ENCODE results near the gene SLC34A1.

SLC34A1 gene

DNA sequence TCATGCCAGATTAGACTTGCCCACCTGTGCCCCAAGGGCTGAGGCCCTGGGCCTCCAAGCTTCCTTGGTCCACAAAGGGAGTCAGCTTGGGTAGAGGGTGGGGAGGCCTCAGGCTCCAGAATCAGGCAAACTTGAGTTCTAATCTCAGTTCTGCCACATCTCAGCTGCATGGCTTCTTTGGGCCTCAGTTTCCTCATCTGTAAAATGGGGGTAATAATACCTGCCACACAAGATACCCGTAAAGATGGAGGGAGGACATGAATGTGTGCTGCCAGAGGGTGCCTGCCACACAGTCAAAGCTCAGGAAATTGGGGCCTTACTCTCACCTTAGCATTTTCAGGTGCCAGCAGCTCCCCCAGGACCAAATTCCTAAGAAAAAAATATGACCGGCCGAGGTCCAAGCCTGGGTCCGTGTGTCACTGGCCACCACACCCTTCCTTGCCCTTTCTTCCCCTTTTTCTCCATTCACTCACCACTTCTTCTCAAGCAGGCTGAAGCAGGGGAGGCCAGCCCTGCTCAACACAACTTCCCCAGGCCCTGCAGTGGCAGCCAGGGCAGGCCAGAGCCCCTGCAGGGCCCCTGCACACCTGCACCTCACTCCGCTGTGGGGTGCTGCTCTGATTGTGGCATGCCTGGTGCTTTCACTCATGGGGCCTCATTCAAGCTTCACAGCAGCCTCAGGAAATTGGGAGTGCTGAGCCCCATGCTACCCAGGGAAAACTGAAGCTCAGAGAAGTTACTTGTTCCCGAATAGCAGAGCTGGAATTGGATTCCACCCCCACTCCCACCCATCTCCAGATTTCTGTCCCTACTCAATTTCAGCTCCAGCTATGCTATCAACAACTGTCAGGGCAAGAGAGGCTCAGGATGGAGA lies 22.6 kb upstream of the SLC34A1 start:
- TF ChIP-seq, protein P1, sequence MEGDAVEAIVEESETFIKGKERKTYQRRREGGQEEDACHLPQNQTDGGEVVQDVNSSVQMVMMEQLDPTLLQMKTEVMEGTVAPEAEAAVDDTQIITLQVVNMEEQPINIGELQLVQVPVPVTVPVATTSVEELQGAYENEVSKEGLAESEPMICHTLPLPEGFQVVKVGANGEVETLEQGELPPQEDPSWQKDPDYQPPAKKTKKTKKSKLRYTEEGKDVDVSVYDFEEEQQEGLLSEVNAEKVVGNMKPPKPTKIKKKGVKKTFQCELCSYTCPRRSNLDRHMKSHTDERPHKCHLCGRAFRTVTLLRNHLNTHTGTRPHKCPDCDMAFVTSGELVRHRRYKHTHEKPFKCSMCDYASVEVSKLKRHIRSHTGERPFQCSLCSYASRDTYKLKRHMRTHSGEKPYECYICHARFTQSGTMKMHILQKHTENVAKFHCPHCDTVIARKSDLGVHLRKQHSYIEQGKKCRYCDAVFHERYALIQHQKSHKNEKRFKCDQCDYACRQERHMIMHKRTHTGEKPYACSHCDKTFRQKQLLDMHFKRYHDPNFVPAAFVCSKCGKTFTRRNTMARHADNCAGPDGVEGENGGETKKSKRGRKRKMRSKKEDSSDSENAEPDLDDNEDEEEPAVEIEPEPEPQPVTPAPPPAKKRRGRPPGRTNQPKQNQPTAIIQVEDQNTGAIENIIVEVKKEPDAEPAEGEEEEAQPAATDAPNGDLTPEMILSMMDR (IDR thresholded peaks at IDR 0.05; ENCODE audit: low read depth, low read length): no peak
- Histone ChIP-seq H3K27ac (no peak overlapping the region), H3K9me3 (ENCODE audit: severe bottlenecking) (no peaks in the 10 kb centered on the region), H3K27me3 (ENCODE audit: insufficient read depth, low read depth, severe bottlenecking) (no peaks in the 10 kb centered on the region), H3K4me3 (ENCODE audit: low read depth, low read length) (no peak overlapping the region), H3K36me3 (no peaks in the 10 kb centered on the region)
- DNase-seq: no peak

GRCh38 chr5:177362292-177362609 lies 22.0 kb upstream of the SLC34A1 start:
- no peaks in the 10 kb centered on the region for H3K27me3 ChIP-seq (ENCODE audit: insufficient read depth, low read depth, severe bottlenecking)
- TF ChIP-seq, protein P1 (IDR thresholded peaks at IDR 0.05; ENCODE audit: low read depth, low read length): no peak
- H3K9me3 ChIP-seq (ENCODE audit: severe bottlenecking): no peaks in the 10 kb centered on the region
- no peak overlapping the region for H3K4me3 ChIP-seq (ENCODE audit: low read depth, low read length)
- no peak overlapping the region for H3K27ac ChIP-seq
- no peaks in the 10 kb centered on the region for H3K36me3 ChIP-seq
- DNase-seq: no peak

GRCh38 chr5:177362610-177363507 lies 21.4 kb upstream of the SLC34A1 start:
- TF ChIP-seq, protein P1 (IDR thresholded peaks at IDR 0.05; ENCODE audit: low read depth, low read length): no peak

GRCh38 chr5:177363565-177363964 lies 20.7 kb upstream of the SLC34A1 start:
- no peaks in the 10 kb centered on the region for H3K27me3 ChIP-seq (ENCODE audit: insufficient read depth, low read depth, severe bottlenecking)
- TF ChIP-seq, protein P1 (IDR thresholded peaks at IDR 0.05; ENCODE audit: low read depth, low read length): no peak
- no peak overlapping the region for H3K4me3 ChIP-seq (ENCODE audit: low read depth, low read length)
- no peak overlapping the region for H3K27ac ChIP-seq
- no peak for DNase-seq
- no peaks in the 10 kb centered on the region for H3K9me3 ChIP-seq (ENCODE audit: severe bottlenecking)
- H3K36me3 ChIP-seq: no peaks in the 10 kb centered on the region

More at GRCh38 chr5:177362610-177363507, 21.4 kb upstream of the SLC34A1 start:
- no peak for DNase-seq
- Histone ChIP-seq H3K36me3 (no peaks in the 10 kb centered on the region), H3K27ac (no peak overlapping the region), H3K4me3 (ENCODE audit: low read depth, low read length) (peak overlapping the region; percentile 28), H3K9me3 (ENCODE audit: severe bottlenecking) (no peaks in the 10 kb centered on the region), H3K27me3 (ENCODE audit: insufficient read depth, low read depth, severe bottlenecking) (no peaks in the 10 kb centered on the region)

DNA sequence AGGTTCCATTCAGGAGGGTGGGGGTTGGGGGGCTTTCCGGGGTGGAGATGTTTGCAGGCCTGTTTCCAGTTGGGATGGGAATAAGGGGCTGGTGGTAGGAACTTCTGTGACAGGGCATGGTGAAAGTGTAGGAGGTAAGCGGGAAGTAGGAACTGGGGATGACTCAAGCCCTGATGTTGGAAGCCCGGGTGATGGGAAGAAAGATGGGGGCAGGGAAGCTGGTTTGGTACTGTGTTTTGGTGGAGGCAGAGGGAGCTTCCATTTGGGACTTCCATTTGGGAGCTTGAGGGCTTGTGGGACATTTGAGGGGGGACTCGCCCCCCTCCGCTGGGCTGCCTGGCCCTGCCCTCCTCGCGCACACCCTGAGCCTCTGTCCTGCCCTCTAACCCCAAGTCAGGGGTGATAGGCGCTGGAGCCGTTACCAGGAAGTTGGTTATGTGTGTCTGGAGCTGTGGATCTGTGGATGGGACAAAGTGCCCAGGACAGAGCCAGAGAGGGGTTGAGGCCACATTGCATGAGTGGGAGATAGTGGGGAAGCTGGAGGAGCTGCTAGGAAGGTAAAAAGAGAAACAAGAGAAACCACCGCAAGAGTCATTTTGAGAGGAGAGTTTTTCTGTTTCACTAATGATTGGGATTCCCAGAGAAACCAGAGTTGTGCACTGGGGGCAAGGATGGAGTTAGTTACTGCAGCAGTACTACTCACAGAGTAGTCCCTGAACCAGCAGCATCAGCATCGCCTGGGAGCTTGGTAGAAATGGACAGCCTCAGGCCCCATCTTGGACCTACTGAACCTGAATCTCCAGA lies 19.9 kb upstream of the SLC34A1 start:
- TF ChIP-seq, protein P1 (IDR thresholded peaks at IDR 0.05; ENCODE audit: low read depth, low read length): no peak
- no peaks in the 10 kb centered on the region for H3K9me3 ChIP-seq (ENCODE audit: severe bottlenecking)

More for the DNA sequence above, 19.9 kb upstream of the SLC34A1 start:
- Histone ChIP-seq H3K27ac (no peak overlapping the region), H3K4me3 (ENCODE audit: low read depth, low read length) (no peak overlapping the region), H3K36me3 (no peaks in the 10 kb centered on the region), H3K27me3 (ENCODE audit: insufficient read depth, low read depth, severe bottlenecking) (no peaks in the 10 kb centered on the region)
- no peak for DNase-seq
